IPS-18a (cell line): ENCODE data around the gene MUSTN1.

Source experiments
- H3K27ac ChIP-seq: one replicate; pipeline ENCODE4 v1.5.1; 2013; ENCODE audit warnings: low read length
- H3K27me3 ChIP-seq: one replicate; pipeline ENCODE4 v1.6.1; 2013; ENCODE audit warnings: mild to moderate bottlenecking, low read length; ENCODE audit not compliant: control insufficient read depth, insufficient read depth
- H3K36me3 ChIP-seq: one replicate; pipeline ENCODE4 v1.6.1; 2013; ENCODE audit warnings: low read depth, low read length; ENCODE audit not compliant: control insufficient read depth
- H3K4me1 ChIP-seq: one replicate; pipeline ENCODE4 v1.6.1; 2013; ENCODE audit warnings: low read depth, low read length; ENCODE audit not compliant: control insufficient read depth
- H3K4me3 ChIP-seq: one replicate; pipeline ENCODE4 v1.5.1; 2013; ENCODE audit warnings: low read length
- H3K9ac ChIP-seq: one replicate; pipeline ENCODE4 v1.6.1; 2013; ENCODE audit warnings: mild to moderate bottlenecking, low read length, moderate library complexity
- H3K9me3 ChIP-seq: one replicate; pipeline ENCODE4 v1.6.1; 2013; ENCODE audit warnings: low read depth, low read length; ENCODE audit not compliant: control insufficient read depth

The MUSTN1 gene

DNA sequence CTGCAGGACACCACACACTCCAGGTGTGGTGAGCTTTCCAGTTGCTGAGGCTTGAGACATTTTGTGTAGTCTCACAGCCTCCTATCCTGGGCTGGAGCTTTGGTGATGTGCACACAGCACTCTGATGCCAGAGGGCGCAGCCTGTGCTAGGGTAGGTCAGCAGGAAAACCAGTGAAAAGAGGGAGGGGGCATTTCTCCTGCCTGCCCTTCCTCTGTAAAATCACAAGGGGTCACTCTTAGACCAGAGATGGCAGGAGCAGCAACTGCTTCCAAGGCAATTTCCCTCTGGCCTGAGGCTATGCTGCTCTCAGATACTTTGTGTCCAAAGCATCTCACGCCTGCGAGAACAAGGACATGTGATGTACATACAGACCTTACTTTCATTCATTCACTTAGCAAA is 16.5 kb upstream of the MUSTN1 start:
- Histone ChIP-seq H3K4me3 (no peak overlapping the region), H3K9ac (no peak overlapping the region), H3K36me3 (peaks cover 3% of the 10 kb centered on the region), H3K9me3 (no peaks in the 10 kb centered on the region), H3K4me1 (no peaks in the 10 kb centered on the region), H3K27me3 (no peaks in the 10 kb centered on the region), H3K27ac (no peak overlapping the region)

DNA sequence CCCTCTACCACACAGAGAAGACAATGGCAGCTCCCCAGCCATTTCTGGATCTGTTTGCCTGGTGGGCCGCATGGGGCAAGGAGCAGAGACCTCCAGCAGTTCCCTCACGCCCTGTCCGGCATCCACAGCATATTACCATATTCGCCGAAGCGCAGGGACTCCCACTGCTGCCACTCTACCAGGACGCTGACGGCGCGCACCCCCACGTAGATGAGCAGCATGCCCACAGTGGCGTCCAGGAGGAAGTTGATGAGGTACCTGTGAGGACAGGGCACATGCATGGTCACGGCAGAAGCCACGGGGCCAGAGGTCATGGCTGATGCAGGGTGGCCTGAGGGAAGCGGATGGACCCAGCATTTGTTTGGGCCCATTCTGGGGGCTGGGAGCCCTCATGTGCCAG is 14.8 kb upstream of the MUSTN1 start:
- no peaks in the 10 kb centered on the region for H3K4me1 ChIP-seq
- no peaks in the 10 kb centered on the region for H3K27me3 ChIP-seq
- H3K9me3 ChIP-seq: no peaks in the 10 kb centered on the region
- H3K36me3 ChIP-seq: peaks cover 3% of the 10 kb centered on the region
- no peak overlapping the region for H3K9ac ChIP-seq
- H3K27ac ChIP-seq: no peak overlapping the region
- H3K4me3 ChIP-seq: no peak overlapping the region

DNA sequence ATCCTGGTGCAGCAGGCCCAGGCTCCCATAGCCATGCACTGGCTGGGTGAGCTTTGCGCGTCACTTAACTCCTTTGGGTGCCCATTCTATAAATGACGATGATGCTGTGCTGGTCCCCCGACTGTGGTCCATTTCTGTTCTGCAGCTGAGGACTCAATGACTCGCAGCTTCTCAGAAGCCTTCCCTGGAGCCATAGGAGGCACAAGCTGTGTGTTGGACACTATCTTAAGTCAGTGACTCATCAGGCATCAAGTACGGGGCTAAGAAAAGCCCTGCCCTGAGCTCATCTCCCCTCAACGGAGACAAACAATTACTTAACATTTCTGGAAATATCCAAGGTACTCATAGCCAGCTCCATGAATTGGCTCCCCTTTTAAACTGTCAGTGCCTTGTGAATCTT is 13.8 kb upstream of the MUSTN1 start:
- Histone ChIP-seq H3K36me3 (peaks cover 3% of the 10 kb centered on the region), H3K4me1 (no peaks in the 10 kb centered on the region), H3K27me3 (no peaks in the 10 kb centered on the region), H3K4me3 (no peak overlapping the region), H3K27ac (no peak overlapping the region), H3K9ac (no peak overlapping the region), H3K9me3 (no peaks in the 10 kb centered on the region)

DNA sequence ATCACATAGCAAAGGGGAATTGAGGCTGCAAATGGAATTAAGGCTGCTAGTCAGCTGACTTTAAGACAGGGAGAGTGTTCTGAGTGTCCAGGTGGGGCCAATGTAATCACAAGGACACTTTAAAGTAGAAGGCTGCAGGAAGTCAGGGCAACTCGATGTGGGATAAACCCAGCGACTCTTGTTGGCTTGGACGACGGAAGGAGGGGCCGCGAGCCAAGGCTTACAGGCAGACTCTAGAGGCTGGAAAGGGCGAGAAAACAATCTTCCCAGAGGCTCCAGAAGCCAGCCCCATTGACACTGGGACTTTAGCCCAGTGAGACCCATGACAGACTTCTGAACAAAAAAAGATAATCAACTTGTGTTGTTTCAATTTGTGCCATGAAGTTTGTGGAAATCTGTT is 12.9 kb upstream of the MUSTN1 start:
- no peak overlapping the region for H3K4me3 ChIP-seq
- no peaks in the 10 kb centered on the region for H3K4me1 ChIP-seq
- no peak overlapping the region for H3K27ac ChIP-seq
- H3K9me3 ChIP-seq: no peaks in the 10 kb centered on the region
- peaks cover 3% of the 10 kb centered on the region for H3K36me3 ChIP-seq
- no peak overlapping the region for H3K9ac ChIP-seq
- no peaks in the 10 kb centered on the region for H3K27me3 ChIP-seq

DNA sequence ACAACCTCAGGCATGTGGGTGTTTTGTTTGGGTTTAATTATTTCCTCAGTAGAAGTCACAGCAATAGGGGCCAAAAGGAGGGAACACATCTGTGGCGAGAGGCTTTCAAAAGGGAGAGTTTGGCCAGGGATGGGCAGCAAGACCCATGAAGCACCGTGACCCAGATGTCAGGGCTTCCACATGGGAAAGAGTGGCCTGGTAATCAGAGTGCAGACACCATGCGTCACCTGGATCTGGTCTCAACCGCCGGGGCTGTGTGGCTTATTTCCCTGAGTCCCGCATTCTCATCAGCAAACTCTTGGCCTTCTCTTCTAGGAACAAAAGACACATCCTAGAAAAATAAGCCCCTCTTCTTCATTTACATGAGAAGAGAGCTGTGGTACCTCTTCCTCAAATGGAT is 12.4 kb upstream of the MUSTN1 start:
- H3K9ac ChIP-seq: no peak overlapping the region
- H3K27ac ChIP-seq: no peak overlapping the region
- no peak overlapping the region for H3K4me3 ChIP-seq
- H3K36me3 ChIP-seq: peaks cover 3% of the 10 kb centered on the region
- no peaks in the 10 kb centered on the region for H3K27me3 ChIP-seq
- no peaks in the 10 kb centered on the region for H3K9me3 ChIP-seq
- no peaks in the 10 kb centered on the region for H3K4me1 ChIP-seq

DNA sequence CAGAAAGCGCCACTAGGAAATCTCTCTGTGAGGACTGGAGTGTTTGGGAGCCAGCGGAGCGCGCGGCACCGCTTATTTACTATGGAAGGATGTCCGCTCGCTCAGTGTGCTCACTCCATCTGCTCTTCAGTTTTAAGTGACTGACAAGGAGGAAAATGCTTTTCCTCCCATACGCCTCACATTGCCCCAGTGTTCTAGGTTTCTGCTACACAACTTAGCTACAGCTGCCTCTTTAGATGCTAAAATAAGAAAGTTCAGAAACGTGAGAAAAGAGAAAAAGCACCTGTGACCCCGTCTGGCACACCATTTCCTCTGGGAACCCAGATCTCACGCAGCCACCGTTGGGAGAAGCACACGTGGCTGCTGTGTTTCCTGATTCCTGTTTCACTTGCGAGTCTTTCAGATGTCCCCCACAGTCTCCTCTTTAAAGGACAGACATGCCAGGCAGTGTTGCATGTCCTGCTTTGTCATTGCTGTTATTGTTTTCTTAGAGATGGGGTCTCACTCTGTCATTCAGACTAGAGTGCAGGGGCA is 11.7 kb upstream of the MUSTN1 start:
- H3K27ac ChIP-seq: no peak overlapping the region
- H3K9ac ChIP-seq: no peak overlapping the region
- no peaks in the 10 kb centered on the region for H3K36me3 ChIP-seq
- no peak overlapping the region for H3K4me3 ChIP-seq
- H3K9me3 ChIP-seq: no peaks in the 10 kb centered on the region
- no peaks in the 10 kb centered on the region for H3K27me3 ChIP-seq
- no peaks in the 10 kb centered on the region for H3K4me1 ChIP-seq

DNA sequence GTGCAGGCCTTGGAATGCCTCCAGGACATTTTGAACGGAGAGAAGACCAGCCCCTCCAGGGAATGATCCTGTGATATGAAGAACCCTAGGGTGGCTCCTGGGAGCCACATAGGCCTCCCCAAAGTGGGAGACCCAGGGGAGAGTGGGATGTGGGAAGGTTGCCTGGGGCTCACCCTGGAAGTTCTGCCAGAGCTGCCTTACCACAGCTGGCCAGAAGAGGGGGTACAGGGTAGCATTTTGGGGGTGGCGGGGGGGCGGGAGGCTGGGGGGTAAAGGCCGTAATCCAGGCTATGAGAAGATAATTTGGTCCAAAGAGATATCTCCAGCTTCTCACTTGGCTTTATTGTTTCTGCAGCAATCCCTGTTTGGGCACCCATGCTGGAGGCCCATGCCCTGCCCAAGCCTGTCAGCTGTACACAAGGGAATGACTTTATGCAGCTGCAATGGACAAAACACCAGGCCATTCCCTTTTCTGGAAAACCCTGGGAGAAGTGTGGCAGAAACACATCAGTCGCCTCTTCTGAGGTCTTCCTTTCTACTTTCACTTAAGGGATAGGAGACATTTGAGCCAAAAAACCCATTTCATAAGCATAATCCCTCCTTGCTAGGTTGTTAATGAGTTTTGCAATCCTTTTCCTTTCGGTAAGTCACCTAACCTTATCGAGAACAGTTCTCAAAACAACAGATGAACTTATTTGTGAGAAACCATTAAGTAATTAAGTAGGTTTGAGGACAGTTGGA is 11.0 kb upstream of the MUSTN1 start:
- no peaks in the 10 kb centered on the region for H3K4me1 ChIP-seq
- no peak overlapping the region for H3K27ac ChIP-seq
- no peak overlapping the region for H3K9ac ChIP-seq
- H3K27me3 ChIP-seq: no peaks in the 10 kb centered on the region
- H3K9me3 ChIP-seq: no peaks in the 10 kb centered on the region
- H3K36me3 ChIP-seq: no peaks in the 10 kb centered on the region
- H3K4me3 ChIP-seq: no peak overlapping the region

DNA sequence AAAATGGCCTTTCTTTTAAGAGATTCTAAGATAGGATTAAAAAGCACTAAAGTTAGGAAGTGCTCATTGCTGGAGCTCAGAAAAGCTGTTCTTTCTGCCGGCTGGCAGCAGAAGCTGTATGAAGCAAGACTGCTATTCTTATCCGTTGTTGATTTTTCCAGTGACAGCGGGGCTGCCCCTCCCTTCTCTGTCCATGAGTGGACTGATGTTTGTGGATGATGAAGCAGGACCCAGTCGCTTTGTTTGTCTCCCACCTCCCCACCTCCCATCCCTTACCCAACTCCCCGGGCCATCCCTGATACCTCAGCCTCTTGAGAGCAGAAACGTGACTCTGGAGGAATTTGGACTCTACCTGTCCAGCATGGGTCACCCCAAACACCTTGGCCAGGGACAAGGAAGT is 10.3 kb upstream of the MUSTN1 start:
- Histone ChIP-seq H3K27ac (no peak overlapping the region), H3K36me3 (no peaks in the 10 kb centered on the region), H3K4me1 (no peaks in the 10 kb centered on the region), H3K9me3 (no peaks in the 10 kb centered on the region), H3K27me3 (no peaks in the 10 kb centered on the region), H3K4me3 (no peak overlapping the region), H3K9ac (no peak overlapping the region)

DNA sequence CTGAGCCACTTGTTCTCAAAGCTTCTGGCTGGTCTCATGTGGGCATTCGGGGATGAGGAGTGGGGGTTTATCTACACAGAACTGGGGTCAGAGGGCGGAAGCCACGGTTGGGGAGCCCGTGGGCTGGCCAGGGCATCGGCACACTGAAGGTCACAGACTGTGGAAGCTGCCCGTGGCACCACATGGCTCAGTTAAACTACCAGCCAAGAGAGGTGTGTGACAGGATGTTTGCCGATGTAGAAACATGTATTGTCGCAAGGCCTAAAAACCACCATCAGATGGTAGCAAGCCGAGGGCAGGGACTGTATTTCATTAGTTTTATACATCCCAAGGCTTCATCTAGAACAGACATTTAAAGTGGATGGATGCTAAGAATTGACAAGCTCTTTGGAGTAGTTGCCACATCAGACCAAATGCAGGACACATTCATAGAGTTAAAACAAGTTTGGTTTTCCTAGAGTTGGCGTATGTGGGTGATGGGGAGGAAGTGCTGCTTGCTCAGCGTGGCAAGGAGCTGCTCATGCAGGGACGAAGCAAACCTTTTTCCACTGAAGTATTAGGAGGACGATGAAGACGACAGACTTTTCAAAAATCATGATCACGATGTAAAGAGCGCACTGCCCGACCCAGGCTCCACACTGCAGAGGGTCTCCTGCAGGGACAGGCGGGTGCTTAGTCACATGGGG is 9.6 kb upstream of the MUSTN1 start:
- no peaks in the 10 kb centered on the region for H3K36me3 ChIP-seq
- H3K9ac ChIP-seq: no peak overlapping the region
- H3K4me1 ChIP-seq: no peaks in the 10 kb centered on the region
- H3K27me3 ChIP-seq: no peaks in the 10 kb centered on the region
- H3K27ac ChIP-seq: no peak overlapping the region
- H3K9me3 ChIP-seq: no peaks in the 10 kb centered on the region
- H3K4me3 ChIP-seq: no peak overlapping the region

DNA sequence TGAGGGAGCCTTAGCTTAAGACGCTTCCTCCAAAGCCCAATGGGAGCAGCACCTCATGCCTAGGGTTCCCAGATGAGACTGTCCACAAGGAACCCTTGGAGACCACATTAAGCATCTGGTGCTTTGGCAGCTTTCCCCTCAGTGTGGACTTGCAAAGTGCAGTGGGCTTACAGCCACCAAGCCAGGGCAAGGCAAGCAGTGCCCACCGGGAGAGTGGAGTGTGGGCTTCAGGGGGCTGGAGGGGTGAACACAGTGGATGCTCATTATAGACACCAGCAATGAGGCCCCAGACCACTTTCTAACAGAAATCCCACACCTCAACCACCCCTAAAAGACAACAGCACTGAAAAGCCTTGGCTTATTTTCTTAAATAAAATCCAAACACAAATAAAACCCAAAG is 9.1 kb upstream of the MUSTN1 start:
- Histone ChIP-seq H3K36me3 (no peaks in the 10 kb centered on the region), H3K4me1 (no peaks in the 10 kb centered on the region), H3K9ac (no peak overlapping the region), H3K4me3 (no peak overlapping the region), H3K27me3 (no peaks in the 10 kb centered on the region), H3K27ac (no peak overlapping the region), H3K9me3 (no peaks in the 10 kb centered on the region)

DNA sequence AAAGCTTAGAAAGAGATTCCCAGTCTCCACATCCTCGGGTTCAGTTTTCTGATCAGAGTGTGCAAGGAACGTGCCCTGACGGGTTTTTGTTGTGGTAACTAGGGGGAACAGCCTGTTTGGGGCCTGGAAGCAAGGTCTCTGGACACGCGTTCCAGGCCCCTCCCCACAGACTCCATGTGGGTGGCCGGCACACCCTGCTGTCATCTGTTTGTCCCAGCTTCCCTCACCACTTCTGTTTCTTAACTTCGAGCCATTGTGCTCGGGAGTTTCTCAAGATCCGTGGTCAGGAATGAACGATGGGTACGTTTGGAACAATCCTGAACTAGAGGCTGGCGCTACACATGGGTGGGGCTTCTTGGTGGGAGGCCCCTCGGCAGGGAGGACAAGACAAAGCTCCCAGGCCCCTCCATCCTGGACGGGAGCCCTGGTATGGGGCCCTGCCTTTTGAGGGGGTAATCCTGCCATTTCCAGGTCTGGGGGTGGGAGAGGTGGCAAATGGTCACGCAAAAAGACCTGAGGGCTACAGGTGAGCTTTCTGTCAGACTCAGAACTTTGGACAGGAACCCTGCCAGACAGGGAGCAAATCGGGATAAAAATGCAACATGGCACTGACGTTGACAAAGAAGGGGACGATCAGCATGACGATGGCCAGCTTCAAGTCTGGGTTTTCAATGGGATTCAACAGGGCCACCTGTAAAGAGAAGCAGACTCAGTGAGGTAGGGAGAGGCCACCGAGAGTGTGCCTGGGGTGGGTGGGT is 8.5 kb upstream of the MUSTN1 start:
- no peaks in the 10 kb centered on the region for H3K36me3 ChIP-seq
- no peak overlapping the region for H3K27ac ChIP-seq
- no peaks in the 10 kb centered on the region for H3K9me3 ChIP-seq
- H3K4me1 ChIP-seq: no peaks in the 10 kb centered on the region
- H3K9ac ChIP-seq: no peak overlapping the region
- no peak overlapping the region for H3K4me3 ChIP-seq
- no peaks in the 10 kb centered on the region for H3K27me3 ChIP-seq
